NOMO-1 (cell line): Measurements from ENCODE around the gene VARS1.
"Not testable (repeated sequence)": the region's sequence is repeated elsewhere in the genome, so short reads cannot be mapped to it uniquely, and the experiment has no call there.

Source experiments
- DNase-seq, 2 experiments: peaks; one replicate each; lab custom pipeline; 2025; ENCODE audit not compliant: unreplicated experiment in 2 of 2; lab: John Stamatoyannopoulos, UW

VARS1 gene

DNA sequence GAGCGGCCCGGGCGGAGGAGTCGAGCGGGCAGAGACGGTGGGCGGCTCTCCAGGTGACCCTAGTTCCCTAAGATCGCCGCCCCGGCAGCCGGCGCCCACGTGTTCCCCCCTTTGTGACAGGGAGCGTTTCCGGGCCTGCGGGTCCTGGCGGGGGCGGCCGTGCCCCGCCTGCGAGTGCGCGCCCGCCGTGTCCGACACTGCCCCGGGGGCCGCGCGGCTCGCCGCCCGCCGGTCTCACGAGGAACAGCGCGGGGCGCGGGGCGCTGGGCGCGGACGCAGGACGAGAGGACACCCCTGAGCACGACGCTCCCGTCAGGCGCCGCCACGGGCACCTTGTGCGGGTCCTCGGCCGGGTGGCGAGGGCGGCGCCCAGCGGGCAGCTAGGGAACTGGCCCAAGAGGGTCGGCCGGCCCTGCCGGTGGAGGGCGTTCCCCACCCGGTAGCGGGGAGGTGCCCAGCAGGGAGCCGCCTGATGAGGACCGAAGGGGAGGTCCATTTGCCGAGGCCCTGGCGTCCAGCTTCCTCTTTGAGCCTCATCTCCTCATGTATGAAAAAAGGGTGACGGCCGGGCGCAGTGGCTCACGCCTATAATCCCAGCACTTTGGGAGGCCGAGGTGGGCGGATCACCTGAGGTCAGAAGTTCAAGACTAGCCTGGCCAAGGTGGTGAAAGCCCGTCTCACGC is at the start of gene VARS1:
TSS of gene VARS1 (minus strand) at position 137 of the 683 bp plus-strand sequence. CDS start 535 bp downstream, outside the sequence.
- peak; percentile 93 to 96 for DNase-seq

DNA sequence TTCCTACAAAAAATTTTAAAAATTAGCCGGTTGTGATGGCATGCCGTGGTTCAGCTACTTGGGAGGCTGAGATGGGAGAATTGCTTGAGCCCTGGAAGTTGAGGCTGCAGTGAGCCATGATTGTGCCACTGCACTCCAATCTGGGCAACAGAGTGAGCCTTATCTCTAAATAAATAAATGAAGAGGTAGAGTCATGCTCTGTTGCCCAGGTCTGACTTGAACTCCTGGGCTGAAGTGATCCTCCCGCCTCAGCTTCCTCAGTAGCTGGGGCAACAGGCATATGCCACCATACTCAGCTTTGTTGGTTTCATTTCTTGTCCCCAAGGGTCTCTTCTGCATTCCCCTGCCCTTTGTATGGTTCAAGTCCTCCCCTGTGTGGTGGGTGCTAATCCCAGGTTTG is 49.0 kb upstream of the VARS1 start:
- no peak for DNase-seq

DNA sequence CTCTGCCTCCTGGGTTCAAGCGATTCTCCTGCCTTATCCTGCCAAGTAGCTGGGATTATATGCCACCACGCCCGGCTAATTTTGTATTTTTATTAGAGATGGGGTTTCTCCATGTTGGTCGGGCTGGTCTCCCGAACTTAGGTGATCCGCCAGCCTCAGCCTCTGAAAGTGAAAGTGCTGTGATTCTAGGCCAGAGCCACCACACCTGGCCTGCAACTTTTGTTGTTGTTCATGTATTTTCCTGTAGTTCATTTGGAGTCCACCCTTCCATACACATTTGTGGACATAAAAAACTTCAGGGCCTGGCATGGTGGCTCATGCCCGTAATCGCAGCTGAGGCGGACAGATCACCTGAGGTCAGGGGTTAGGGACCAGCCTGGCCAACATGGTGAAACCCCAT is 46.5 kb upstream of the VARS1 start:
- DNase-seq = no peak

DNA sequence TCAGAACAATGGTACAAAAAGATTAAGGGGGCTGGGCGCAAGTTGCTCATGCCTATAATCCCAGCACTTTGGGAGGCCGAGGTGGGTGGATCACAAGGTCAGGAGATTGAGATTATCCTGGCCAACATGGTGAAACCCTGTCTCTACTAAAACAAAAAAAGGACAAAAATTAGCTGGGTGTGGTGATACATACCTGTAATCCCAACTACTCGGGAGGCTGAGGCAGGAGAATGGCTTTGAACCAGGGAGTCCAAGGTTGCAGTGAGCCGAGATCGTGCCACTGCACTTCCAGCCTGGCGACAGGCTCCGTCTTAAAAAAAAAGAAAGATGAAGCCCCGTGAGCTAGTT is 44.2 kb upstream of the VARS1 start:
- not testable (repeated sequence) for DNase-seq

DNA sequence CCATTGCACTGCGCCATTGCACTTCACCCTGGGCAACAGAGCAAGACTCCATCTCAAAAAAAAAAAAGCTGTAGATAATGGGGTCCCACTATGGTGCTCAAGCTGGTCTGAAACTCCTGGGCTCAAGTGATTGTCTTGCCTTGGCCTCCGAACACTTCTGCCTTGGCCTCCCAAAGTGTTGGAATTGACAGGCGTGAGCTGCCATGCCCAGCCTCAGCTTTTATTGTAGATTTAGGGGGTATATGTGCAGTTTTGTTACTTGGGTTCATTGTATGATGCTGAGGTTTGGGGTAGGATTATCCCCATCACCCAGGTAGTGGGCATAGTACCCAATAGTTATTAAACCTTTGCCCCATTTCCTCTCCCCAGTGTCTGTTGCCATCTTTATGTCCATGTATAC is 43.4 kb upstream of the VARS1 start:
- no peak for DNase-seq

DNA sequence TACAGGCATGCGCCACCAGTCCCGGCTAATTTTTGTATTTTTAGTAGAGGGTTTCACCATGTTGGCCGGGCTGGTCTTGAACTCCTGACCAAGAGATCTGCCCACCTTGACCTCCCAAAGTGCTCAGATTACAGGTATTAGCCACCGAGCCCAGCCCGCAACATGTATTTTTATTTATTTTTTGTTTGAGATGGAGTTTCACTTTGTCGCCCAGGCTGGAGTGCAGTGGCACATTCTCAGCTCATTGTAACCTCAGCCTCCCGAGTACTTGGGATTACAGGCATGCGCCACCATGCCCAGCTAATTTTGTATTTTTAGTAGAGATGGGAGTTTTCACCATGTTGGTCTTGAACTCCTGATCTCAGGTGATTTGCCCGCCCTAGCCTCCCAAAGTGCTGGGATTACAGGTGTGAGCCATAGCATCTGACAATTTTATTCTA is 42.6 kb upstream of the VARS1 start:
- not testable (repeated sequence) for DNase-seq

DNA sequence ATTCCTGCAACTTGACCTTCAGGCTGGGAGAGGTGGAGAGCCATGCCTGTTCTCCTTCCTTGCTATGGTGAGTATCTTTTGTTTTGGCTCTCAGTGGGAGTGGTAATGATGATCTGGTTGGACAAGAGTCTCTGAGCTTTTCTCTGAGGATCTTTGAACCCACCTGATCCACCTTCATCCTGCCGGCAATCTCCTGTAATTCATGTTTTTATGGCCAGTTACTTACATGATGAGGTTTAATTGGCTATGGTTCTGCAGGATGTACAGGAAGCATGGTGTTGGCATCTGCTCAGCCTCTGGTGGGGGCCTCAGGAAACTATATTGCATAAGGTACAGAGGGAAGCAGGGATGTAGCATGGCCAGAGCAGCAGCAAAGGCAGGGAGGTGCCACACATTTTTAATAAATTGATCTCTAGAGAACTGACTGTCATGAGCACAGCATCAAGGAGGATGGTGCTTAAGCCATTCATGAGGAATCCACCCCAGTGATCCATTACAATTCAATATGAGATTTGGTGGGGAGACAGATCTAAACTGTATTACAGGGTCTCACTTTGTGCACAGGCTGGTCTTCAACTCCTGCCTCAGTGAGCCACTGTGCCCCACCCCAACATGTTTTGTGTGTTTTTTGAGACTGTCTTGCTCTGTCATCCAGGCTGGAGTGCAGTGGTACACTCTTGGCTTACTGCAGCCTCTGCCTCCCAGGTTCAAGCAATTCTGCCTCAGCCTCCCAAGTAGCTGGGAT is 42.0 kb upstream of the VARS1 start:
- DNase-seq = no peak

DNA sequence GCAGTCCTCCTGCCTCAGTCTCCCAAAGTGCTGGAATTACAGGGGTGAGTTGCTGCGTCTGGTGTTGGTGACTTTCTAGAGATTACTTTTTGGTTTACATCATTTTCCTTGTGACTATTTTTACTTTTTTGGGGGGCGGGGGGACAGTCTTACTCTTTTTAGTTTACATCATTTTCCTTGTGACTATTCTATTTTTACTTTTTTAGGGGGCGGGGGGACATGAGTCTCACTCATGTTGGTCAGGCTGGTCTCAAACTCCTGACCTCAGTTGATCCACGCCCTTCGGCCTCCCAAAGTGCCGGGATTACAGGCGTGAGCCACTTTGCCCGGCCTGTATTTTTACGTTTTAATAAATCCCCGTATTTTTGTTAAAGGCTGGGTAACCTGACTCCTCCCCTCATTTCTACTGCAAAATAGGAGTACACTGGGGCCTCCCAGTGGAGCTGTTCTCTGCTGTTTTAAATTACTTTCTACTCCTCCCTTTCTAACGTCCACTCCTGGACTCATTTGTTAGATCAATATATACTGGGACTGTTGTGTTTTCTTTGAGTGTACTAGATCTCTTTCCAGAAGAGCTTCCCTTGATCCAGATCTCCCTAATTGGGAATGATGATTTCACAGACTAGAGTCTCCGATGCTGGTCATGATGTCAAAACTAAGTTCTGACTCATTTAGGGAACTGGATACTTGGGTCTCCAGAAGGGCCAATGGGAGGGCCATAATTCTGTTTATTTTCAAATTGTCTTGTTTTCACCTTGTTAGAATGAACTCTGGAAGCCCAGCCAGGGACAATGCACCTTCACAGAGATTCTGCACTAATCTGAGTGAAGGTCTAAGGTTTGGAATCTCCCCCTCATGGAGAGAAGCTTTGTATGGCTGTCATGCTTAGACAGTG is 41.2 kb upstream of the VARS1 start:
- DNase-seq = peak in 1 of 2 experiments; percentile 41

DNA sequence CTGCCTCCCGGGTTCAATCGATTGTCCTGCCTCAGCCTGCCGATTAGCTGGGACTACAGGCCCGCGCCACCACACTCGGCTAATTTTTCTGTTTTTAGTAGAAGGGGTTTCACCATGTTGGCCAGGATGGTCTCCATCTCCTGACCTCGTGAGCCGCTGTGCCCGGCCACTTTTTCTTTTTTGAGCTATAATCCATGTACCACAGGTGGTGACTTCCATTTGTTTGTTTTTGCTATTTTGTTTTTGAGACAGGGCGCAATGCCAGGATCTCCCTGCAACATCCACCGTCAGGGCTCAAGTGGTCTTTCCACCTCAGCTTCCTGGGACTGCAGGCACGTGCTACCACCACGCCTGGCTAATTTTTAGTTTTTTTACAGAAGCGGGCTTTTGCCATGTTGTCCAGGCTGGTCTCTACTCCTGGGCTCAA is 40.5 kb upstream of the VARS1 start:
- DNase-seq = no peak

DNA sequence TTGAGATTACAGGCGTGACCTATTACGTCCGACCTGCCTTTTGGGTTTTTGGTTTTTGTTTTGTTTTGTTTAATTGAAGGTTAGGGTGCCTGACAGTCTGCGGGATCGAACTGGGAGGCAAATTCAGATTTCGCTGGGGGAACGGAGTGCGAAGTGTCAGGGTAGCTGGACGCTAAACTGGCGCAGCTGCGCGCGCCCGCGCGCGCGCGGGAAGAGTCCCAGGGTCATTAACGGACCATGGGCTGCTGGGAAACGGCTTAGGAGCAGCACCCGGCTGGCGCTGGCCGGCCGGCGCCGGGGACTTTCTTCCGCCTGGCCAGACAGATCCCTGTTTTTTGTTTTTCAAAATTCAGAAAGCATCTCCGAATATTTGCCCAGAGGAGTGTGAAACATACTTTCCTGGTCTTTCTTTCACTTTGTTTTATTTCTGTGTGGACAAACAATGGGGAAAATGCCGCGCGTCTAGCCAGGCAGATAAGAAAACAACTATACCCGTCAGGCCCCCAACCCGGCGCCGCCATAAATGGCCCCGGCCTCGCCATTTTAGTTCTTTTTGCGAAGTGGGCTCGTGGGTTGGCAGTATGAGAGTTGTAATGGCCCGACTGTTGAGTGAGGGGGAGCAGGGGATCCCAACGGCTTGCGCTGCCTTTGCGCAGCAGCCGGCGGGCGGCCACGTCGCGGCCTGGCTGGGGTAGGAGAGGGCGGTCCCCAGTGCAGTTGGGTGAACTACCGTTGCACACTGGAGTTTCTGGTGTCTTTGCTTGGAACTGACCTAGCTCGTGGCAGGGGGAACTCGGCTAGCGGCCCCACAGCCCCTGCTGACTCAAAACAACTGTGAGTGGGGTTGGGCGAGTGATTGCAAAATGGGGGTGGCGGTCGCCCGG is 39.1 kb upstream of the VARS1 start:
- DNase-seq = peak; percentile 80 to 86

DNA sequence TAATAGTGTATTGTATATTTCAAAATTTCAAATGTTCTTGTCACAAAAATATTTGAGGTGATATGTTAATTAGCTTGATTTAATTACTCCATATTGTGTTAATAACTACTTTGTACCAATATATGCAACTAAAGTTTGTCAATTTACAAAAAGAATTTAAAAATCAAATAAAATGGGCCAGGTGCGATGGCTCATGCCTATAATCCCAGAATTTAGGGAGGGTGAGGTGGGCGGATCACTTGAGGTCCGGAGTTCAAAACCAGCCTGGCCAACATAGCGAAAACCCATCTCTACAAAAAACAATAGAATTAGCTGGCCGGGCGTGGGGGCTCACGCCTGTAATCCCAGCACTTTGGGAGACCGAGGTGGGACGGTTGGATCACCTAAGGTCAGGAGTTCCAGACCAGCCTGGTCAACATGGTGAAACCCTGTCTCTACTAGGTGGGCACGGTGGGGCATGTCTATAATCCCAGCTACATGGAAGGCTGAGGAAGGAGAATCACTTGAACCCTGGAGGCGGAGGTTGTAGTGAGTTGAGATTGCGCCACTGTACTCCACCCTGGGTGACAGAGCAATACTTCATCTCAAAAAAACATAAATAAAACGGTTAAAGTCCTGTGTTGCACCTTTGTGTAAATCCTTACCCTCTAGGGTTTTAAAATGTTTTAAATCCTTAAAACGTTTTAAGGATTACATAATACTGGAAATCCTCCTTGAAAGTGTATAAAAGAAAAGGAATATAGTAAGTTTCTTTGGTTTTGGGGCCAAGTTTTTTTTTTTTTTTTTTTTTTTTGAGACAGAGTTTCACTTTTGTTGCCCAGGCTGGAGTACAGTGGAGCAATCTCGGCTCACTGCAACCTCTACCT is 36.0 kb upstream of the VARS1 start:
- peak in 1 of 2 experiments; percentile 35 for DNase-seq

DNA sequence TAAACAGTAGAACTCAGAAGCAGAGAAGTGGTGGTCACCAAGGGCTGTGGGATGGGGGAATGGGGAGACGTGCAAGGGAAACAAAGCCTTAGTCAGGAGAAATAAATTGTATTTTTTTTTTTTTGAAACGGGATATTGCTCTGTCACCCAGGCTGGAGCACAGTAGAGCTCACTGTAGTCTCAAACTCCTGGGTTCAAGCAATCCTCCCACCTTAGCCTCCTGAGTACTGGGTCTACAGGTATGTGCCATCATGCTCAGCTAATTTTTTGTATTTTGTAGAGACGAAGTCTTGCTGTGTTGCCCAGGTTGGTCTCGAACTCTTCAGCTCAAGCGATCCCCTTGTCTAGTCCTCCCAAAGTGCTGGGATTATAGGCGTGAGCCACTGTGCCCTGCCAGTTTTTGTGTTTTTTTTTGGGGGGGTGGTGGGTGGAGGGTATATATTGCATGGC is 35.4 kb upstream of the VARS1 start:
- DNase-seq = no peak

DNA sequence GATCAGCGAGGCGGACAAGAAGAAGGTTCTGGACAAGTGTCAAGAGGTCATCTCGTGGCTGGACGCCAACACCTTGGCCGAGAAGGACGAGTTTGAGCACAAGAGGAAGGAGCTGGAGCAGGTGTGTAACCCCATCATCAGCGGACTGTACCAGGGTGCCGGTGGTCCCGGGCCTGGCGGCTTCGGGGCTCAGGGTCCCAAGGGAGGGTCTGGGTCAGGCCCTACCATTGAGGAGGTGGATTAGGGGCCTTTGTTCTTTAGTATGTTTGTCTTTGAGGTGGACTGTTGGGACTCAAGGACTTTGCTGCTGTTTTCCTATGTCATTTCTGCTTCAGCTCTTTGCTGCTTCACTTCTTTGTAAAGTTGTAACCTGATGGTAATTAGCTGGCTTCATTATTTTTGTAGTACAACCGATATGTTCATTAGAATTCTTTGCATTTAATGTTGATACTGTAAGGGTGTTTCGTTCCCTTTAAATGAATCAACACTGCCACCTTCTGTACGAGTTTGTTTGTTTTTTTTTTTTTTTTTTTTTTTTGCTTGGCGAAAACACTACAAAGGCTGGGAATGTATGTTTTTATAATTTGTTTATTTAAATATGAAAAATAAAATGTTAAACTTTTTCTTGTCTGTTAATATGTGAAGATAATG is 34.2 kb upstream of the VARS1 start:
- peak; percentile 25 to 68 for DNase-seq

DNA sequence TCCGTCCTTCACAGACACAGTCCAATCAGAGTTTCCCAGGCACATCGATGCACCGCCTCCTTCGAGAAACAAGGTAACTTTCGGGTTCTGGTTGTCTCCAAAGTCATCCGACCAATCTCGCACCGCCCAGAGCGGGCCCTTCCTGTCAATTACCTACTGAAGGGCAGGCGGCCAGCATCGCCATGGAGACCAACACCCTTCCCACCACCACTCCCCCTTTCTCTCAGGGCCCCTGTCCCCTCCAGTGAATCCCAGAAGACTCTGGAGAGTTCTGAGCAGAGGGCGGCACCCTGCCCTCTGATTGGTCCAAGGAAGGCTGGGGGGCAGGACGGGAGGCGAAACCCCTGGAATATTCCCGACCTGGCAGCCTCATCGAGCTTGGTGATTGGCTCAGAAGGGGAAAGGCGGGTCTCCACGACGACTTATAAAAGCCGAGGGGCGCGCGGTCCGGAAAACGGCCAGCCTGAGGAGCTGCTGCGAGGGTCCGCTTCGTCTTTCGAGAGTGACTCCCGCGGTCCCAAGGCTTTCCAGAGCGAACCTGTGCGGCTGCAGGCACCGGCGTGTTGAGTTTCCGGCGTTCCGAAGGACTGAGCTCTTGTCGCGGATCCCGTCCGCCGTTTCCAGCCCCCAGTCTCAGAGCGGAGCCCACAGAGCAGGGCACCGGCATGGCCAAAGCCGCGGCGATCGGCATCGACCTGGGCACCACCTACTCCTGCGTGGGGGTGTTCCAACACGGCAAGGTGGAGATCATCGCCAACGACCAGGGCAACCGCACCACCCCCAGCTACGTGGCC is 31.9 kb upstream of the VARS1 start, which contains the start of gene HSPA1B:
TSS of gene HSPA1B (plus strand) at position 453 of the 794 bp plus-strand sequence. CDS start at position 666, 213 bp downstream.
- DNase-seq = peak; percentile 100

DNA sequence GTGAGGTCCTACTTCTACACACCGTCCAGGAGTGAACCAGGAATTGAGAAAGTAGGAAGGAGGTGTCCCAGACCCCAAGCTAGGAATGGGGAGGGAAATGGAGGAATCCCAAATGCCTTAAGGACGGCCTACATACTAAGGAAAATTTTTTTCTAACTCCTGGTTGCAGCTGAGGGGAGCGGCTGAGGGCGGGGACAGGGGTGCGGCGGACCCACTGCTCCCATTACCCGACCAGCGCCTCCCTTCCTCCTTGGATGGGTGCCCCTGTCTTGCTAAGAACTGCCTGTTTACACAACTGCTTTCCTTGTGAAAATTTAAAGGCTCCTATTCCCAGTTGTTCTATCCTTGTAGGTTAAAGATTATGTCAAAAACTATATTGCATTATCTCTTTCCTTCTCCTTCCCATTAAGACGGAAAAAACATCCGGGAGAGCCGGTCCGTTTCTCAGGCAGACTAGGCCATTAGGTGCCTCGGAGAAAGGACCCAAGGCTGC is 31.3 kb upstream of the VARS1 start:
- DNase-seq = peak in 1 of 2 experiments; percentile 64

DNA sequence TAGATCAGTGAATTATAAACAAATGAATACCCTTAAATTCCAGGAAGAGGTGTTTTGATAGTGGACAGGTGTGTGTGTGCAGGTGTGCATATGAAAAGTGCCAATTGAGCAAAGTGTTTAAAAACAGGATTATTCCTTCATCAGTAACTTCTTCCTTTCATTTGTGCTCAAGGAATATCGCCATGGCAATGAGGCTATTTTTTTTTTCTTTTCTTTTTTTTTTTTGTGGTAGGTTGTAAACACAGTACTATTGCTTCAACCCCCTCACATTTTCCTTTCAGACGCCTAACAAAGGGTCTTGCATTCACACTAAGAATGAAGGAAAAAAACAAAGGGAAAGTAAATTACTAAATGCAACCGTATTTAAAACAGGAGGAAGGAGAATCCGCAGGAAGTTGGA is 30.0 kb upstream of the VARS1 start:
- DNase-seq = no peak

DNA sequence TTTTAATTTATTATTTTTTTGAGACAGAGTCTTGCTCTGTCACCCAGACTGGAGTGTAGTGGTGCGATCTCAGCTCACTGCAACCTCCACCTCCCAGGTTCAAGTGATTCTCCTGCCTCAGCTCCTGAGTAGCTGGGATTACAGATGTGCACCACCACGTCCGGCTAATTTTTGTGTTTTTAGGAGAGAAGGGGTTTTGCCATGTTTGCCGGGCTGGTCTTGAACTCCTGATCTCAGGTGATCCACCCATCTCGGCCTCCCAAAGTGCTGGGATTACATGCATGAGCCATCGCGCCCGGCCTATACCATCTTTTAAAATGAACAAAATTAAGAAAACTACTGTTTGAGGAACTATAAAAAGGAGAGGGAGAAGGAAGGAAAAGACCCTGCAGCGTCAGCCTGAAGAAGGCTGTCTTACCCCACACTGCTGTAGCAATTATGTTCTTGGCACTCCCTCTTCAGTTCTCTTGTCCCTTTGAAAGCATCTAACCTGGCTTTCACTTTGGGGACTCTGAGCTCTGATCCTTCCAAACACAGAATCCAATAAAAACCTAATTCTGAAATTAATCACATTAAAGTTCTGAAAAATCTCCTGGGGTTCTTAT is 28.1 kb upstream of the VARS1 start:
- DNase-seq = peak; percentile 53 to 71
